Stimulated activated CD8-positive, alpha-beta memory T cell treated with anti-CD3 and anti-CD28 coated beads, Interleukin-2, amount 100 ng/mL, for 48 hours (primary cell): ENCODE data around the gene MYO15B.
"Not testable (repeated sequence)": the region's sequence is repeated elsewhere in the genome, so short reads cannot be mapped to it uniquely, and the experiment has no call there.

Experiments
- DNase-seq, 2 donors: peaks; one replicate each; pipeline ENCODE4 v3.0.0-alpha.2; 2020; ENCODE audit warnings: low read depth in 2 of 2

MYO15B gene

GRCh38 chr17:75575728-75576127 is 11.9 kb upstream of the MYO15B start:
- DNase-seq, result no peak

- DNase-seq, result no peak
These were observed 10.9 kb upstream of the MYO15B start for GRCh38 chr17:75576661-75577060.

DNA sequence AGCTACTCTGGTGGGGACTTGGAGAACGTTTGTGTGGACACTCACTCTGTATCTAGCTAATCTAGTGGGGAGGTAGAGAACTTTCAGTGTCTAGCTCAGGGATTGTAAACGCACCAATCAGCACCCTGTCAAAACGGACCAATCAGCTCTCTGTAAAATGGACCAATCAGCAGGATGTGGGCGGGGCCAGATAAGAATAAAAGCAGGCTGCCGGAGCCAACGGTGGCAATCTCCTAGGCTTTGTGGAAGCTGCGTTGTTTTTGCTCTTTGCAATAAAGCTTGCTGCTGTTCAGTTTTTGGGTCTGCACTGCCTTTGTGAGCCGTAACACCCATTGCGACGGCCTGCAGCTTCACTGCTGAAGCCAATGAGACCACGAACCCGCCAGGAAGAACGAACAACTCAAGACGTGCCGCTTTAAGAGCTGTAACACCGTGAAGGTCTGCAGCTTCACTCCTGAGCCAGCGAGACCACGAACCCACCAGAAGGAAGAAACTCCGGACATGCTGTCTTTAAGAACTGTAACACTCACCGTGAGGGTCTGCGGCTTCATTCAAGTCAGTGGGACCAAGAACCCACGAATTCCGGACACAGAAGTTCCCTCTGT is 6.4 kb upstream of the MYO15B start:
- peak; percentile 31 to 55 for DNase-seq

GRCh38 chr17:75583197-75583596 is 4.4 kb upstream of the MYO15B start:
- not testable (repeated sequence) for DNase-seq

- no peak for DNase-seq
These were observed 2.8 kb upstream of the MYO15B start for GRCh38 chr17:75584849-75585175.

GRCh38 chr17:75588596-75589011 is 1.0 kb downstream of the MYO15B start:
- no peak for DNase-seq

GRCh38 chr17:75589012-75589918 is 1.7 kb downstream of the MYO15B start:
- peak; percentile 97 to 99 for DNase-seq

DNA sequence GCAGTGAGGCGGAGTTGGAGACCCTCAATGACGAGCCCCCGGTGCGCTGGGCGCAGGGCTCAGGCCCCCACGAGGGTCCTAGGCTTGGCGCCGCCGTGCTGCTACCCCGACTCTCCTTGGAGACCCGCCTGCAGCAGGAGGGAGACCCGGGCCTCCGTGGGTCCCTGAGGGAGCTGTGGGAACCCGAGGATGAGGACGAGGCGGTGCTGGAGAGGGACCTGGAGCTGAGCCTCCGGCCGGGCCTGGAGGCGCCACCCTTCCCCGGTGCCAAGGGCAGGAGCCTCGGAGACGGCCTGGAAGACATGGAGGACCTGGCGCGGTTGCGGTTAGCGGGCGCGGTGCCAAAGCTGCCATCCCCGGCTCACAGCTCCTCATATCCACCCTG is 2.3 kb downstream of the MYO15B start:
- DNase-seq, result no peak

DNA sequence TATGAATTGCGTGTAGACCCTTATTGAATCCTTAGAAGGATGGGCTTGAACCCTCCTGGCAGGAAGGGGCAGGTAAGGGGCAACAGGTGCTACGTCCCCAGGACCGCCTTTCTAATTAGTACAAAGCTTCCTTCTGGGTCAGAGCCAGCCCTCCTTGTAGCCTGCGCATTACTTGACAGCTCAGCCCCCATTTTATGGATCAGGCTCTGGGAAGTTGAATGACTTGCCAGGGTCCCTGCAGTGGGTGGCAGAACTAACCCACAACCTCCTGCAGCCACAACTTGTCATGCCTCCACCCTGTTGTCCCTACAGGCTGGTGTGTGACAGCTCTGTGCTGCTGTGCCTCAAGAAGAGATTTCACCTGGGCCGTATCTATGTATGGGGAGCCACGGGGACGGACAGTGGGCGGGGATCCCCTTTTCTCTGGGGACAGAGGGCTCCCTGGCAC is 2.7 kb downstream of the MYO15B start:
- DNase-seq, result no peak

DNA sequence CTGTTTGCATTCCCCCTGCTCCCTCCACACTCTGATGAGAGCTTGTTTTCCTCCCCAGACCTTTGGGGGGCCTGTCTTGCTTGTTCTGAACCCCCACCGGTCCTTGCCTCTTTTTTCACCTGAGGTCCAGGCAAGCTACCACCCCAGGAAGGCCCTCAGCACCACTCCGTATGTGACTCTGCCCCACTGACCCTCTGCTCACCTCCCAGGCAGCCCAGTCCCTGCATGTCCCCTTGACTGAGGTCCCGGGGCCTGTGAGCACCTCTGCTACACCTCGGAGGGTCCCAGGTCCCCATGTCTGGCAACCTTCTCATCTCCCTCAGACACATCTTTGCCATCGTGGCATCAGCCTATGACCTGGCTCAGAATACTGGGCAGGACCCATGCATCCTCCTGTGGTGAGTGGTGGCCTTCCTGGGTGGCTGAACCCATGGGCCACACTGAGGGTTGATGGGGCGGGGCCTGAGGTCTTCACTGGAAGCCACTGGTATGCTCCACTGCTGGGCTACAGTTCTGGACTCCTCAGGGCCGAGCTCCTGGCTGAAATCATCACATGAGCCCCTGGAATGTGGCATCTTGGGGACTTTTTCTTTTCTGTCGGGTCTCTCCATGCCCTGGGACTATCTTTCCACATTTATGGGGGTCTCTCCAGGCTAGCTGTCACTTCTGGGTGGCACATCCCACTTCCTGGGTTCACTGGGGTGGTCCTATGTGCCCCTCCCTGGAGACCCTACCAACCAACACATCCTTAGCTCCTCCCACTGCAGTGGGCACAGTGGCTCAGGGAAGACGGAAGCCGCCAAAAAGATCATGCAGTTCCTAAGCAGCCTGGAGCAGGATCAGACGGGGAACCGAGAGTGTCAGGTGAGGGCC is 3.5 kb downstream of the MYO15B start:
- no peak for DNase-seq

DNA sequence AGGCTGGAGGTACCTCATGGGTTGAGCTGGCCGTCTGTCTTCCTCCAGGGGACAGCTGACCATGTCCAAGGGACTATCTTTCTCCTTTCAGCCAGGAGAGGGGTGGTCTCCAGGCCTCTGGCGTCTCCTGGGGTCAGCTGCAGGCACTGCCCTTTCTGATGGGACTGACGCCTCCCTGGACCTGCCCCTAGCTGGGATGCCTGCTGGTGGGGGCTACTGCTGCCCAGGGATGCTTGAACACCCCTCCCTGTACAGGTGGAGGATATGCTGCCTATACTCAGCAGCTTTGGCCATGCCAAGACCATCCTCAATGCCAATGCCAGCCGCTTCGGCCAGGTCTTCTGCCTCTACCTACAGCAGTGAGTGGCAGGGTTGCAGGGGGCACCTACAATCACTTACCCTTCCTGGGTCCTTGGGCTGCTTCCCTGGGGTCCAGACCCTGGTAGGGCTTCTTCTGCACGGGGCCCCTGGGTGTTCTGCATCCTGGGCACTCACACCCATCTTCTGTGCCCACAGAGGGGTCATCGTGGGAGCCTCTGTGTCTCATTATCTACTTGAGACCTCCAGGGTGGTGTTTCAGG is 4.2 kb downstream of the MYO15B start:
- DNase-seq, result no peak

DNA sequence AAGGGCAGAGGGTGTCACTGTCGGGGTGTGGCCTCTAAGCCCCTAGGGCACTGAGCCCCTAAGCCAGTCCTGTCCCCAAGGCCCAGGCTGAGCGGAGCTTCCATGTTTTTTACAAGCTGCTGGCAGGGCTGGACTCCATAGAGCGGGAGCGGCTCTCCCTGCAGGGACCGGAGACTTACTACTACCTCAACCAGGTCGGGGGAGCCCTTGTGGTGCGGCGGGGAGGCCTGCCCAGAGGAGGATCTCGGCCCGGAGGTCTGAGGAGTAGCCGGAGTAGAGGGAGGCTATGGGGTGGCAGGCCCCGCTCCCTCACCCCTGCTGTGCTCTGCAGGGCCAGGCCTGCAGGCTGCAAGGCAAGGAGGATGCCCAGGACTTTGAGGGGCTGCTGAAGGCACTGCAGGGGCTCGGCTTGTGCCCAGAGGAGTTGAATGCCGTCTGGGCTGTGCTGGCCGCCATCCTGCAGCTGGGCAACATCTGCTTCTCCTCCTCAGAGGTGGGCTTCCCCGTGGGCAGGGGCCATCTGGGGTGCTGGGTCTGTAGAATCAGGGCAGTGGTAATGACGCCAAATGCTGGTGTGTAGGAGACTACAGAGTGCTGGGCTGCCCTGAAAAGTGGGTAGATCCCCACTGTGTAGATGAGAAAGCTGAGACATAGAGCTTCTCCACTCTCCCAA is 4.9 kb downstream of the MYO15B start:
- DNase-seq, result no peak

DNA sequence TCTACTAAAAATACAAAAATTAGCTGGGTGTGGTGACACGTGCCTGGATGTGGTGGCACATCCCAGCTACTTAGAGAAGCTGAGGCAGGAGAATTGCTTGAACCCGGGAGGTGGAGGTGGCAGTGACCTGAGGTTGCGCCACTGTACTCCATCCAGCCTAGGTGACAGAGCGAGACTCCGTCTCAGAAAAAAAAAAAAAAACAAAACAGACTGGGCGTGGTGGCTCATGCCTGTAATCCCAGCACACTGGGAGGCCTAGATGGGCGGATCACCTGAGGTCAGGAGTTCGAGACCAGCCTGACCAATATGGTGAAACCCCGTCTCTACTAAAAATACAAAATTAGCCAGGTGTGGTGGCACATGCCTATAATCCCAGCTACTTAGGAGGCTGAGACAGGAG is 5.8 kb downstream of the MYO15B start:
- not testable (repeated sequence) for DNase-seq

- DNase-seq, result no peak
These were observed 7.1 kb downstream of the MYO15B start for GRCh38 chr17:75594499-75595283.

DNA sequence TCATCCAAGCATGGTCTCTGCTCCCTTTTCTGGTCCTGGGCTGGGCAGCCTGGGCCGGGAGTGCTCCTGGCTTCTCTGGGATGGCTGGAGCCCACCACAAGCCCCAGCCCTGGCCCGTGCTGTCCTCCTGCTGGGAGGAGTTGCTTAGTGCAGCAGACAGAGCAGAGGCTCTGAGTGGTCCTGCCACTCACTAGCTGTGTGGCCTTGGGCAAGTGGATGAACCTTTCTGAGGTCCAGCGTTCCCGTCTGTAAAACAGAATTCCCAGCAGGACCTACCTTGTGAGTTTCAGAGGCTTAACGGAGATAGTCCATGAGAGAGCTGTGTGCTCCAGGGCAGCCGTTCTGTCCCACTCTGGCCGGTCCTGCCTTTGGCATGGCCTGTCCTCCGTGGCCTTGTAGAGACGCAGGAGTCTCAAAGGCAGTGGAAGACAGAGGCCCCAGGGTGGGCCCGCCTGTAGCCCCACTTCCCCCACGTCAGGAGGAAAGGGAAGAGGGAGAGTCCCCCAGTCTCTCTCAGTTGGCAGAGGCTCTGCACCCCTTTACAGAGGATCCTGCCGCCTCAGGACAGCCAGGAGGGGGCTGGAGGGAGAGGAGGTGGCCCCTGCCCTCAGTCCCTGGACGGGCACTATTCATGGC is 7.8 kb downstream of the MYO15B start:
- DNase-seq, result no peak

DNA sequence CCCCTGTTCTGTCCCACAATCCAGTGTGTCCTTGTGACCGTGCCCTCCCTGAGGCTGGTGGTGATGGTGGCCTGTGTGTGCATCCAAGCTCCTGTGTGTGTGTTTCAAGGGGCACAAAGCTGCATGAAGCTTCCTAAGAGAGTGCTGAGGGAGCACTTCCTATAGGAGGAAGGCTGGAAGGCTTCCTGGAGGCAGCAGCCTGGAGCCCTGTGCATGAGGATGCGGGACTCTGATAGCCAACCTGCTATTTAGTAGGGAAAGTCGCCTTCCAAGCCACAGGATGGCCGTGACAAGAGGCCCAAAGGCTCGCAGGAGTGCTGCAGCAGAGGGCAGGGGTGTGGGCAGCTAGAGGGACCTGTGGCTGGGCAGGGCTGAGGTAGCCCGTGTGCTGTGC is 8.3 kb downstream of the MYO15B start:
- DNase-seq, result no peak

DNA sequence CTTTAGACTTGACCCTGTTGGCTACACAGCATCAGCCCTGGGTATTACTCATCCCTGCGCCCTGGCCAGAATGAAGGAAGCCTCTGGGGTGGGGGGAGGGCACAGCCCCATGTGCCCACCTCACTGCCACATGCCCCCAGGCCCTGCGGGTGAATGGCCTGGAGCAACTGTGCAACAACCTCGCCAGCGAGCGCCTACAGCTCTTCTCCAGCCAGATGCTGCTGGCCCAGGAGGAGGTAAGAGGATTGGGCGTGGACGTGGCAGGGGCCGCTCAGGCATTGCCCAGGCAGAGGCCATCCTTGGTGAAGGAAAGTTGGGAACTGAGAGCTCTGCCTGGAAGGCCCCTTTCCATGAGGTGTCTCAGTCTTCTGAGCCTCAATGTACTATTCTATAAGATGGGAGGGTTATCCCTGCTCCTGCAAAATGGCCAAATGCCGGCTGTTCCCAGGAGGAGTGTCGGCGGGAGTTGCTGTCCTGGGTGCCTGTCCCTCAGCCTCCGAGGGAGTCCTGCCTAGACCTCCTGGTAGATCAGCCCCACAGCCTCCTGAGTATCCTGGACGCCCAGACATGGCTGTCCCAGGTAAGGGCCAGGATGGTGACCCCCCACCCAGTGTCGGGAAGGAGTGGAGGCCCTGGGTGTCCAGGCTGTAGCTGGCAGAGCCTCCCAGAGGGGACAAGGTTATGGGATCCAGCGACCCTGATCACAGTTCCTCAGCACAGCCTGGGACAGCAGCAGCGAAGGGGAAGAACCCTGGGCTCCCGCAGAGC is 8.9 kb downstream of the MYO15B start:
- no peak for DNase-seq

DNA sequence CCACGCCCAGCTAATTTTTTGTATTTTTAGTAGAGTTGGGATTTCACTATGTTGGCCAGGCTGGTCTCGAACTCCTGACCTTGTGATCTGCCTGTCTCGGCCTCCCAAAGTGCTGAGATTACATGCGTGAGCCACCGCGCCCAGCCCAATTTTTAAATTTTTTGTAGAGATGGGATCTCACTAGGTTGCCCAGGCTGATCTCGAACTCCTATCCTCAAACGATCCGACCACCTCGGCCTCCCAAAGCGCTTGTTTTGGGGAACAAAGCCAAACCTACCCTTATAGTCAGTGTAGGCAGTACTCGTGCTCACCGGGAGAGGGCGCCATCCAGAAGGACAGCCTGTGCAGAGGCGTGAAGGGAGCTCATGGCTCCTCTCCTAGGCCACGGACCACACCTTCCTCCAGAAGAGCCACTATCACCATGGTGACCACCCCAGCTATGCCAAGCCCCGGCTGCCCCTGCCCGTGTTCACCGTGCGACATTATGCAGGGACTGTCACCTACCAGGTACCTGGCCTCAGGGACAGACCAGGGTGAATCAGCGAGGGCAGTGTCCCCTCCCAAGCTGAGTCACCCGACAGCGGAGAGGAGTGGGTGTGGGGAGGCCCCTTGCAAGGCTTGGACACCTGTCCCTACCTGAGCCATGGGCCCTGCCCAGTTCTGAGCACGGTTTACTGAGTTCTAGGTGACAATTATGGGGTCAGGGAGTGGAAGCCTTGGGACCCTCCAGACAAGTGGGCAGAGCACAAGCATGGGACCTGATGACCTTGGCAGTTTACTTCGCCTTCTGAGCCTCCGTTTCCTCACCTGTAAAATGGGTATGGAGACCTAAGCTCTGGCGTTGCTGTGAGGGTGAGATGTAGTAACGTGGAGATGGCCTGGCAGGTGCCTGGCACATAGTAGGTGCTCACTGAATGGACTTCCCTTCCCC is 13.7 kb downstream of the MYO15B start:
- peak; percentile 49 to 52 for DNase-seq
